GM18868 (cell line): ENCODE measurements around the gene NIM1K.
"Not testable (repeated sequence)": the region's sequence is repeated elsewhere in the genome, so short reads cannot be mapped to it uniquely, and the experiment has no call there.

Experiments
- ATAC-seq: cut with Tn5 transposase; IDR thresholded peaks from one replicate; pipeline ENCODE4 v1.9.1; 2021; ENCODE audit warnings: mild to moderate bottlenecking, moderate library complexity; ENCODE audit not compliant: unreplicated experiment

NIM1K gene

DNA sequence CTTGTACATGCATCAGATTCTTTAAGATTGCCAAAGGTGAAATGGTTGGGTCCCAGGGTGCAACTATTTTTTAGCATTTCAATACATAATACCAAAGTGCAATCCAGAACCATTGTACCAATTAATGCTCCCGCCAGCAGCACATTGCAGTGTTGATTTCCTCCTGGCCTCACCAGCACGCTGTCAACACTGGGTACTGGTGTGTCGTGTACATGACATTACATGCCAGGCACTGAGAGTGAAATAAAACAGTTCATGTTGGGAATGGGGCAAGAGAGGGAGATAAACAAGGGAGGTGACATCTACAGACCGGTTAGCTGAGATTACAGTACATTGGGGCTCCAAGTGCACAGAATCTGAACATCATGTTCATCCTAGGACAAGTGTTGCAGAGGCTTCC is 83.4 kb downstream of the NIM1K start:
- no peak for ATAC-seq

- ATAC-seq: no peak
These were observed 87.7 kb downstream of the NIM1K start for GRCh38 chr5:43279548-43280274.

GRCh38 chr5:43281840-43282658 is 90.0 kb downstream of the NIM1K start:
- ATAC-seq: no peak

DNA sequence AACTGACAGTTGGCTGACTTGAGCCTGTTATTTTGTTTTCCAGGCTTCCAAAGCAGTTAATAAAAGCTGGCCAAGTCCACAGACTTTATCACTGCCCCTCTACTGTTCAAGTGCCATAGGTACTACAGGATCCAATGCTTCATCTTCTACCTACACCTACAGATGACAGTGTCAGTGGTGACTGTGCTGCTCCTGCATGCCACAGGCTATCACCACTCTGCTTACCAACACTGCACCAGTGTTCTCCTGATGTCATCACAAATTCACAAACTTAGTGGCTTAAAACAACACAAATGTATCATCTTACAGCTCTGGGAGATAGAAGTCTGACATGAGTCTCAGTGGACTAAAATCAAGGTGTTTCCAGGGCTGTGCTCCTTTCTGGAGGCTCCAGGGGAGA is 94.6 kb downstream of the NIM1K start:
- no peak for ATAC-seq

DNA sequence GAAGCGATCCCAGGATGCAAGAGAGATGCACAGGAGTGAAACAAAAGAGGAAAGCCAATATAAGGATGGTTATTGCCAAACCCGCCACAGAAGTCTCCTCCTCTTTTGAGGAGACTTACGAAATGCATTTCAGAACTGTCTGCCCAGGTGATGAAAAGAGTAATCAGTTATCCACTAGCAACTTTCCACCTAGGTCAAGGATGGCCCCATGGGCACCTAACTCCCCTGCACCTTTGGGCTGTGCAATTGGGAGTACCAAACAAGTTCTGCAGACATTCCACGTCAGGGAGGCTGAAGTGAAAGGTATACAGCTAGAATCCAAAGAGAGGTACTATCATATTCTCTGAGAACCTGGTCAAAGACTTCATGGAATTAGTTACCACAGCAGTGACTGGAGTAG is 95.5 kb downstream of the NIM1K start:
- no peak for ATAC-seq

DNA sequence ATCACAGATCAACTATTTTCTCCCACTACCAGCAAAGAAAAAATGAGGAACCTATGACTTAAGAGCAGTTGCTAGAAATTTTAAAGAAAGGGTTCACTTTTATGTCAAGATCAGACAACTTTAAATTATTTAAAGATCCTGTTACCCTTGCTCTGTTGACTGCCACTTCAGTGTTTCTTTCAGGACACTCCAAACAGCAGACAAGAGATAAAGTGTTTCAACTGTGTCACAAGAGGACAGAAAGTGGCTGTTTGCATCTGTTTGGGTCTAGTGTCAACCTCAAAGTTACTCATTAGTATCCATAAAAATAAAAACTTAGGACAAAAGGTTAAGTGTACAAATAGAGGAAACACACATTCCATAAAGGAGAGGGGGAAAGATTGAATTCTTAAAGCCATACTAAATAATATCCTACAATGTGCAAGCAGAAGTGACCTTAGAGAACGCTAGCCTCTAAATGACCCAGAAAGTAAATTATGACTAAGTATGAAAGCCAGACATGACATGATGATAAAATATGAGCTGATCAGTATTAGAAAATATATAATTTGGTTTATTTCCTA is 96.3 kb downstream of the NIM1K start:
- no peak for ATAC-seq

- no peak for ATAC-seq
These were observed 98.7 kb downstream of the NIM1K start for GRCh38 chr5:43290726-43291125.

GRCh38 chr5:43294226-43294625 is 102.2 kb downstream of the NIM1K start:
- ATAC-seq: no peak

DNA sequence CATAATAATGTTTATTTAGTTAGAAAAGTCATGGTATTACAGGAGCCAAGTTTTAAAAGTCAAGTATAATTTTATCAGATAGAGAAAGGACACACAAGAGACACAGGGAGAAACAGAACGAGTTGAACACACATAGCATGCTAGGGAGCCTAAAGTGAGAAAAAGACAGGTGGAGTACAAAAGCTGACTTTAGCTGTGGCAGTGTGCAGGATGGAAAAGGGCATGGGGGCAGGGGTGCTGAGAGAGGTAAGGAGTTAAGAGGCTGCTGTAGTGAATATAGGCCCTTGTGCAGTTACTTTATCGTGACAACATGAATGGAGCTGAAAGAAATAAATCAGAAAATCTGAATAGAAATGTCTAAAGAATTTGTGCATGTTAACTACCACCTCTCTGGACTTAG is 103.2 kb downstream of the NIM1K start:
- no peak for ATAC-seq

DNA sequence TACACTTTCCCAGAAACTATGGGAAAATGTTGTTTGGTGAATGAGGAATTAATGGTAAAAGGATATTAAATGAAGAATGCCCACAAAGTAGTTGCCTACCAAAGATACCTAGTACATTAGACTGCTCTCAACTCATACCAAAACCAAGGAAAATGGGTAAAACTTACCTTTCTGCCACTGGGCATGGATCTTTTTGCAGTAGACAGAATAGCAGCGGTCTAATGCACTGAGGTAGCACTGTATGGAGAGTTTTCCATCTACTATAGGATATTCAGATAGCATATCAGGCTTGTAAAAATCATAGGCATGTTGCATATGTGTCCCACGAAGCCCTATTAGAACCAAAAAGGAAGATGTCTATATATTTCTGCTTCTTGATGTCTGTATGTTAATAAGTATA is 104.8 kb downstream of the NIM1K start:
- ATAC-seq: no peak

DNA sequence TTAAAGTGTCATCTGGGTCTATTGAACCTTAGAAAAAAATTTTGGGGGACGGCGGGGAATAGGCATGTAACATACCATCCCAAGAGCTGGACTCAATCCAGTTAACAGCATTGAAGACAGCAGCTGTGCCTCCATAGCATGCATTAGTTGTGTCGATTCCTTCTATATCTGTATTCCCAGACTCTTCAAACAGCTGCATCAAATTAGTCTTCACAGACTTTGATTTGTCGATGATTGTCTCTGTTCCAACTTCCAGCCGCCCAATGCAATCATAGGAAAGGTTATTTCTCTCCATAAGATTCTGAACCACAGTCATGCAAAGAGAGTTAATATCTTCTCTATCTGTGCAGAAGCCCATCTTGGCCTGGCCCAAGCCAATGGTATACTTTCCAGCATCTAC is 106.4 kb downstream of the NIM1K start:
- no peak for ATAC-seq

- ATAC-seq: no peak
These were observed 108.1 kb downstream of the NIM1K start for GRCh38 chr5:43300112-43300511.

- no peak for ATAC-seq
These were observed 109.6 kb downstream of the NIM1K start for GRCh38 chr5:43301653-43302091.

DNA sequence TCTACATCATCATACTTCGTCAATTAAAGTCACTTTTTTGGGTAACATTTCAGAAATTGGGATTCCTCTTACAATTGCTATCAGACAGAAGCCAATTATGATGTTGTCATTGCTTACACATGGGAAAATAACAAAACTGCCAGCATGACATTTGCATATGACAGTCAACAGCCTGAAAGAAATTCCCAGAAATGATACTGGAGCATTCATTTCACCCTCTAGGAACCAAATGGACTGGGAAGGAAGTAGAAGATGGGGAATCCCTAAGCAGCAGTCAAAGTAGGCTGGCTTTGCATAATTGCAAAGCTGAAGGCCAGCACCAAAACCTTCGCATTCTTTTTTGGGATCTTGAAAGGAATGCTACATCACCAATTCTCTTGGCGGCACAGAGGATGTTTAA is 110.5 kb downstream of the NIM1K start:
- ATAC-seq: no peak

GRCh38 chr5:43303242-43303641 is 111.2 kb downstream of the NIM1K start:
- no peak for ATAC-seq

GRCh38 chr5:43304525-43304924 is 112.5 kb downstream of the NIM1K start:
- peak; percentile 70 for ATAC-seq

- peak; percentile 57 for ATAC-seq
These were observed 114.0 kb downstream of the NIM1K start for GRCh38 chr5:43305948-43306565.

DNA sequence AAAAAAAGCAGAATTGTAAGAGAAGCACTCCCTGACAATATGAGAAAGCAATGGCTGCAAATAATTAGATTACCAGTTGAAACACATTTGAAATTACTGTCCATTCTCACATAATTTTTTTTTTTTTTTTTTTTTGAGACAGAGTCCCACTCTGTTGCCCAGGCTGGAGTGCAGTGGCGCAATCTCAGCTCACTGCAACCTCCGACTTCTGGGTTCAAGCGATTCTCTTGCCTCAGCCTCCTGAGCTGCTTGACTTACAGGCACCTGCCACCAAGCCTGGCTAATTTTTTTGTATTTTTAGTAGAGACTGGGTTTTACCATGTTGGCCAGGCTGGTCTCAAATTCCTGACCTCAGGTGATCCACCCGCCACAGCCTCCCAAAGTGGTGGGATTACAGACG is 114.9 kb downstream of the NIM1K start:
- ATAC-seq: not testable (repeated sequence)

GRCh38 chr5:43309122-43309521 is 117.1 kb downstream of the NIM1K start:
- no peak for ATAC-seq

- ATAC-seq: no peak
These were observed 117.6 kb downstream of the NIM1K start for GRCh38 chr5:43309637-43310036.

DNA sequence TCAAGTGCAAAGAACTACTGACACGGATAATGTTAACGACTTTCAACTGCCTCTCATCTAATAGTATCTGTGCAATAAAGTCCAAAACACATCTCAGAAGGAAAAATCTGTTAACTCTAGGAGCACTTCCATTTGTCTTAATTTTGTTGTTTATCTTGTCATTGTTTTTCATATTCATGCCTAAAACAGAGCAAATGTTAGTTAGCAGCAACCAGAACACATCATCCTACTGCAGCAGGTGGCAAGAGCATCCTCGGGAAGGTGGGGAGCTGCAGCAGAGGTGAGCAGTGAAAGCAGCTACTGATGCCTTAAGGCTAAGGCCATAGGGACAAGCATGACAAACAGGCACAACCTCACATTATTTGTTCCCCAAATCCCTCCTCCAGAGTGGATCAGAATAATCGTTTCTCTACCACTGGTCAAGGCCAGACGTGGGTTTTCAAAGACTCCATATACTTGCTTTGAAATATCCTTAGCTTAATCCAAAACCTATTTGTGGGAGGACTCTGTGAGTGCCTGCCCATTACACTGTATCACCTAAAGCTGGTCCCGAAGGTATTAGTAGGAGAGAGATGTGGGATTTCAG is 120.1 kb downstream of the NIM1K start:
- no peak for ATAC-seq
